GM21528 (cell line): ENCODE results near the gene PSMD8.

Experiments
- ATAC-seq: cut with Tn5 transposase; IDR thresholded peaks from one replicate; pipeline ENCODE4 v1.9.1; 2021; ENCODE audit warnings: mild to moderate bottlenecking, moderate library complexity; ENCODE audit not compliant: unreplicated experiment, low FRiP score

Gene PSMD8

DNA sequence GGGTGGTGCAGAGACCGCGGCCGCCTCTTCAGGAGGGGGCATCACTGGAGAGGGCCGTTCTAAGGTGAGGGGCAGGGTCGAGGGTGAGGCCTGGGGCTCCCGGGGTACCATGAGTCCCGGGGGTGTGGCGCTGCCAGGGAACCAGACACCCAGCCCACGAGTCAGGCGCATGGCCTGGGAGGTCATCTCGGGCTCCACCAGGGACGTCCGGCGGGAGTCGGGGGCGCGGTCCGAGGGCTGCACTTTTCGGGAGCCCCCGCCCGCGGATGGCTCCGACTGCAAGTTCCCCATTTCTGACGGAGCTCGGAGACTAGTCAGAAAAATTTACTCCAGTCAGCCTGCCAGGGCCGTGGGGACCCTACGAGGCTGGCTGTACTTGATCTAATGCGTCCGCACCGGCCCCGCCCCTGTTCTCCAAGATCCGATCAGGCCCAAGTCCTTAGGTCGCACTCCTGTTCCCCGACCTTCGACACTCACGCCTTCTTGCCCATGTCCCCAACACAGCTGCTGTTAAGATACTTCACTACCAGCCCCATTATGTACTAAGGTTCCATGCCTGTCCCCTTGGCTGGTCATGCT lies 12.7 kb downstream of the PSMD8 start:
- ATAC-seq = no peak

DNA sequence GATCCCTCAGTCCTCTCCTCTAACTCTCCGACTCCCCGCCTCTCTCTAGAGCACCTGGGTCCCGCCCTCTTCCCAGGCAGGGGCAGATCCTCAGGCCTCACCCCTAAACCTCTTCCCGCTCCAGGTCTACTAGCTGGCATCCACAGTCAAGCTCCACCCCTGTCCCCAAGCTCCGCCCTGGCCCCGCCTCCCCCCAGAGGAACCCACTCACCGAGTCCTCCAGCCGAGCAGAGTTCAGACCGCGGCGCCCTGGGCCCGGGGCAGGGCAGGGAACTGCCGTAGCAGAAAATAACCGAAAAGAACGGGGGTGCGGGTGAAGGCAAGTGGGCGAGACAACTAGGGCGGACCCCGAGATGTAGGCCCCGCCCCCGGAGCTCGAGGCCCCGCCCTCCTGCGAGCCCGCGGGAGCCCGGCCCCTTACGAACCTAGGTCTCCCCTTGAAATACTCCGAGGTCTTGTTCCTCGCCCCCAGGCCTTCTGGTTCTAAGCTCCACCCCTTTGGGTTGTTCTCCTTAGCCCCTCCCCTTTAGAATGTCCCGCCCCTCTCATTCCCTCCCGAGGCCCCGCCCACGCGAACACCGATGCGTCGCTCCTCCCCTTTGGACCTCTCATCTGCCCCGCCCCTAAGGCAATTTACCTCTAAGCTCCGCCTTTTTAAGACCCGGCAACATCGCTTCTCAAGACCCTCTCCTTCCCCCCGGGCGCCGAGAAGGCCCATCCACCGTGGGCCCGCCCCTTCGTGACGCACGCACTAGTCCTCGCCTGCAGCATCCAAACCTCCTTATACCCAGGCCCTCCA lies 13.4 kb downstream of the PSMD8 start, which contains the start of gene GGN:
Gene GGN, minus strand, starts transcription at position 485 of the 799 bp plus-strand sequence. CDS start 773 bp downstream, outside the sequence.
- no peak for ATAC-seq

DNA sequence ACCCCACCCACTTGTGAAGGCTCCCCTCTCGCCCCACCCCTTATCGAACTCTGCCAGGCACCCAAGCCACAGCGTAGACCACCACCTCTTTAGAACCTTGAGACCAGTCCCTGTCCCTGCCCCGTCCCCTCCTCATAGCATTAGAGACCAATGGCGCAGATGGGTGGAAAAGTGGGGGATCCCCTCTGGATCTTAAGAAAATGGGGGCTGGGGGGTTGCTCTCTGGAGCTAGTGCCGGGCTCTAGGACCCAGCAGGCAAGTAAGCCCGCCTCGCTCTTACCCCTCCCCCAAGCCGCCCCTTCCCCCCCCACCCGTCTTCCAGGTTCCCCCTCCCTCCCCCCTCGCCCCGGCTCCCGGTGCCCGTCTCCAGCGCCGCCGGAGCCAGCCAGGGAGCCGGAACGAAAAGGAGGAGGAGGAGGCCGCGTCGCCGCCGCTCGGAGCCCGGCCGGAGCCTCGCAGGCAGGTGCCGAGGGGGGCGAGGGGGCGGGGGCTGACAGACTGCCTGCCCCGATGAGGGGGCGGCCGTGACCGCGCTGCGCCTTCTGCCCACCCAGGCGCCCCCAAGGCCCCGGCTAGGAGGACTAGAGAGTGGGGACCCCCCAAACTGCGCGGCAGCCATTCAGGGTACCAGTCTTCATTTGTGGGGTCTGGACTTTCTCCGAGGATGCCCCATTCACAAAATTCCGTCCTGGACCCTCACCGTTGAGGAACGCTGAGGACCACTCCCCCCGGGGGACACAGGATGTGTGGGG lies 14.2 kb downstream of the PSMD8 start, which contains the start of gene SPRED3:
Gene SPRED3, plus strand, starts transcription at position 349 of the 752 bp plus-strand sequence. CDS start 1,606 bp downstream, outside the sequence.
- no peak for ATAC-seq

DNA sequence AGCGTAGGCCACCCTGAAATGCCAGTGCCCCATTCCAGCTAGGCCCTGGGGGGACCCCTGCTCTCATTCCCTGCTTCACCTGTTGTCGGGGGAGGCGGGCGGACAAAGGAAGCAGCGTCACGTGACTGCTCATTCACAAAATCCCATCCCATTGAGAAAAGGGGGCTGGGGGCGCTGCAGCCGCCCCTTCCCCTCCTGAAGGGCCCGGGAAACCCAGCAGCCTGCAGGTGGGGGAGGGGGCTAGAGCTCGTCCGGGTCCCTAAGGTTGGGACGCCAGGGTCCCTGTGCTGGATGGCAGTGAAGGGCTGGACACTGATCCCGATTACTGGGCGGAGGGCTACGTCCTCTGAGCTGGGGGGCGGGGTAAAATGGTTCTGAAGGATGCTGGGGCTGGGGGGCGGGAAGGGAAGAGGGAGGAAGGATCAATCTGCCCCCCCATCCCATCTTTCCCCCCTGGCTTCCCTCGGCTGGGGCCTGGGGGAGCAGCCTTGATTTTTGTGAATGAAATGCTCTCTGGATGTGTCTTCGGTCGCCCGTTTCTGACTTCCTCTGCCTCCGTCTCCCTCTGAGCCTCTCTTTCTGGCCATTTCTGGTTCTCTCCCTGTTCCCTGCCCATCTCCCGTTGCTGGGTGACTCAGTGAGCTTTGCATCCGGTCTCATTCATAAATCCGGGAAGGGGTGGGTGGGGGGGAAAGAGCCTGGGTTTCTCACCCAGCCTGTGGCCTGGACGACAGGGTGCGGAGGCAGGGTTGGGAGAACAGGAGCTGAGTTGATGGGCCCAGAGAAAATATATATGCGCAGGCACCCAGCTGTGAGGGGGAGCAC lies 14.9 kb downstream of the PSMD8 start:
- no peak for ATAC-seq

DNA sequence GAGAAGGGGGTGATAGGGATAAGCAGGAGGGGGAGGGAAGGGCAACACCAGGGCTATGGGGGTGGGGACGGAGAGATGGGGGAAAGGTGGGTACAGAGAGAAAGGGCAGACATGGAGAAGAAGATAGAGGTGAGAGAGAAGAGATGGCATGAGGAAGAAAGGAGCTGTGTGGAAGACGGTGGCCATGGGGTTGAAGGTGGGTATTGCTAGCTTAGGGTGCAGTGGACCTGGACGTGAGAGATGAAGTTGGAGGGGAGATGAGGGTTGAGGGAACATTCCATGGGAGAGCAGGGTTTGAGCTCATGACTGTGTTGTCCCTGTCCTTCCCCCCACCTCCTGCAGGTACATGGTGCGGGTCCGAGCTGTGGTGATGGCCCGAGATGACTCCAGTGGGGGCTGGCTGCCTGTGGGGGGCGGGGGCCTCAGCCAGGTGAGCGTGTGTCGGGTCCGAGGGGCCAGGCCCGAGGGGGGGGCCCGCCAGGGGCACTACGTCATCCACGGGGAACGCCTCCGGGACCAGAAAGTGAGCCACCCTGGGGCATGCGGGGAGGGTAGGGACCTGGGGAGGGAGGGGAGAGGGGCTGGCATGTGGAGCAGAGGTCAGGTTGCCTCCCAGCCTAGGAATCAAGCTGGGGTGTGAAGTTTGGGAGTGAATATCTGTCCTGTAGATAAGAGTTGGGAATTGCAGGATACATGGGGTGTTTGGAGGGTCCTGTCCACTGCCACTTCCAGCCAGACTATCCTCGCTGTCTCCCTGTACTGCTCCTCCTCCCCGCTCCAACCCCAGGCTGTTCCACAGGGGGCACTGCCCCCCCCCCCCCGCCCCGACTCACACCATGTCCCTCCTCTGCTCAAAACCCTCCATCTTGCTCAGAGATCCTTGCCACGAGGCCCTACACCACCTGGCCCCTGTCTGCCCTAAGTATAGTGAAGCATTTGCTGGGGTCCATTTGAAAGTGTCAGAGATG lies 15.9 kb downstream of the PSMD8 start:
- no peak for ATAC-seq

DNA sequence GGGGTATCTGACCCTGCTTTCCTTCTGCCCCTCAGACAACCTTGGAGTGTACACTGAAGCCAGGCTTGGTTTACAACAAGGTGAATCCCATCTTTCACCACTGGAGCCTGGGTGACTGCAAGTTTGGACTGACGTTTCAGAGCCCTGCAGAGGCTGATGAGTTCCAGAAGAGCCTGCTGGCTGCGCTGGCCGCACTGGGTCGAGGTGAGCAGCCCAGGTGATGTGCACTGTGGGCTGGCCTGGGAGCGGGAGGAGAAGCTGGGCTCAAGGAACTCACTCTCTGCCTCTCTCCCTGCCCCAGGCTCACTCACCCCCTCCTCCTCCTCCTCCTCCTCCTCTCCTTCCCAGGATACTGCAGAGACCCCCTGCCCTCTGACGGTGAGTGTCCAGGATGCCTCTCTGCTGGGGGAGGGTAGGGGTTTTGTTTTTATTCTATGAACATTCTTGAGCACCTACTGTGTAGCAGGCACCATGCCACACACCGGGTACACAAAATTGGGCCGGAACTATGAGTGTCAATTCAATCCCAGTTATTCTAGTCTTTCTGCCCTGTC lies 17.6 kb downstream of the PSMD8 start:
- ATAC-seq = no peak

DNA sequence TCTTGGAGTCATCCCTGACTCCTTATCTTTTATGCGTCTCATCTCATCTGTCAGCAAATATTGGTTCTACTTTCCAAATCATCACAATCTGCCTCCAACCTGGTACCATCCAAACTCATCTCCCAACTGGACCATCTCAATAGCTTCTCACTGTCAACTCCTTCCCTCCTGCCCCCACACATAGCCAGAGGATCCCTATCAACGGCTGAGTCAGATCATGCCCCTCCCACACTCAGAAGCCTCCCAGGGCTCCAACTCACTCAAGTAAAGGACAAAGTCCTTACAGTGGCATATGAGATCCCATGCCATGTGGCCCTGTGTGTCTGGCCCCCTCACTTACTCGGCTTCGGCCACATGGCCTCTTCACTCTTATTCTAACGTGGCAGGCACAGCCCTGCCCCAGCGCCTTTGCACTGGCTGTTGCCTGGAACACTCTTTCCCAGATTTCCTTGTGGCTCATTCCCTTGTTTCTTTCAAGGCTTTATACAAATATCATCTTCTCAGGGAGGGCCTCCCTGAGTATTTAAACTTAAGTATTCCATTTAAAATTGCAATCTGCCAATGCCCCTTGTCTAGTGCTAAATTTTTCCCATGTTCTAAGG lies 18.4 kb downstream of the PSMD8 start:
- no peak for ATAC-seq

DNA sequence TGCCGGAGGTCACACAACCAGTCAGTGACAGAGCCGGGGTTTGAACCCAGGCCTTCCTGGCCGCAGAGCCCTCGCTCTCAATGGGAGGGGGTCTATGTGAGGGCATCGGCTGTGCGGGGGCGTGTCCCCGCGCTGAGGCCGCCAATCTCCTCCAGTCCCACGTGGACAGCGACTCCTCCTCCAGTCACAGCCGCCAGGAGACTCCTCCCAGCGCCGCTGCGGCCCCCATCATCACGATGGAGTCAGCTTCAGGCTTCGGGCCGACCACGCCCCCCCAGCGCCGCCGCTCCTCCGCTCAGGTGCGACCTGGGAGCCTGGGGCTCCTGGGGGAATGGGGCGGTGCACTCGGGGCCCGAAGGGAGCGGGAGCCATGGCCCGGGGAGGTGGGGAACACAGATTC lies 20.1 kb downstream of the PSMD8 start:
- ATAC-seq = no peak

DNA sequence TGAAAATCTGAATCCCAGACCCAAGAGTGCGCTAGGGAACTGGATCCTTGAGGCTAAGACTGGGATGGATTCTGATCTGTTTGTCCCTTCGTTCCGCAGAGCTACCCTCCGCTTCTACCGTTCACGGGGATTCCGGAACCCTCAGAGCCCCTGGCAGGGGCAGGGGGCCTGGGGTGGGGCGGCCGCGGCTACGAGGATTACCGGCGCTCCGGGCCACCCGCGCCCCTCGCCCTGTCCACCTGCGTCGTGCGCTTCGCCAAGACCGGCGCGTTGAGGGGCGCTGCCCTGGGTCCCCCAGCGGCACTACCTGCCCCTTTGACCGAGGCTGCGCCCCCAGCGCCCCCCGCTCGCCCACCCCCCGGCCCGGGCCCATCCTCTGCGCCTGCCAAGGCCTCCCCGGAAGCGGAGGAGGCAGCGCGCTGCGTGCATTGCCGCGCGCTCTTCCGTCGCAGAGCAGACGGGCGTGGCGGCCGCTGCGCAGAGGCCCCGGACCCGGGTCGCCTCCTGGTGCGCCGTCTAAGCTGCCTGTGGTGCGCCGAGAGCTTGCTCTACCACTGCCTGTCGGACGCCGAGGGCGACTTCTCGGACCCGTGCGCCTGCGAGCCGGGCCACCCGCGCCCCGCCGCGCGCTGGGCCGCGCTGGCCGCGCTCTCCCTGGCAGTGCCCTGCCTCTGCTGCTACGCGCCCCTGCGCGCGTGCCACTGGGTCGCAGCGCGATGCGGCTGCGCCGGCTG lies 21.2 kb downstream of the PSMD8 start:
- no peak for ATAC-seq

DNA sequence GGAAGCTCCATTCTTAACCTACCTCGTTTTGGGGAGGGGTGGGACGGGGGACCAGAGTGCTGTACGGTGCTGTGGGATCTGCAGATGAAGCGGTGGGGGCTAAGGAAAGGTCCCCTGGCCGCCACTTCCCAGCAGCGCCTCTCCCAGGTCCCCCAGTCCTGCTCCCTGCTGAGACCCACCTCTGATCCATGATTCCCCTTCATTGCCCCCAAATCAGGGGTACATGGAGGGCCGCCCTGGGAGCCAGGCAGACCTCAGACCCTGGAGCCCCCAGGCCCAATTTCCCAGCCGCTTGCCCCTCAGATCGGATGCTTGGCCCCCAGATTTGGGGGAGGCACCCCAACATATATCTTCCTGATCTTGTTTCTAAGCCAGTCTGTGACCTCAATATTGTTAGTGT lies 24.7 kb downstream of the PSMD8 start:
- no peak for ATAC-seq

DNA sequence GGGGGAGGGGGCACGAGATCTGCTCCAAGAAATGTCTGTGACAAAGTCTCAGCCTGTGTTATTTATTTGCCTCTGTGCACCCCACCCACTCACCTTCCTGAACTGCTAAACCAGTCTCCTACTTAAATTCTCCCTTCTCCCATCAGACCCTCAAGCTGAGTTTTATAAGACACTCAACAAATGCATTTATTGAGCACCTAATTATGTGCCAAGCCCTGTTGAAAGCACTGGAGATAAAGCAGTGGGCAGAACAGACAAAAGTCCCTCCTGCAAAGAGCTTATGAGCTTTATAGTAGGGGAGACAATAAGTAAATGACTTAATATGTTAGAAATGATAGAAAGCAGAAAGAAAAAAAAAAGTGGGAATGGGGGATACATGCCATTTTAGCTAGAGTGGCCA lies 25.2 kb downstream of the PSMD8 start:
- no peak for ATAC-seq

DNA sequence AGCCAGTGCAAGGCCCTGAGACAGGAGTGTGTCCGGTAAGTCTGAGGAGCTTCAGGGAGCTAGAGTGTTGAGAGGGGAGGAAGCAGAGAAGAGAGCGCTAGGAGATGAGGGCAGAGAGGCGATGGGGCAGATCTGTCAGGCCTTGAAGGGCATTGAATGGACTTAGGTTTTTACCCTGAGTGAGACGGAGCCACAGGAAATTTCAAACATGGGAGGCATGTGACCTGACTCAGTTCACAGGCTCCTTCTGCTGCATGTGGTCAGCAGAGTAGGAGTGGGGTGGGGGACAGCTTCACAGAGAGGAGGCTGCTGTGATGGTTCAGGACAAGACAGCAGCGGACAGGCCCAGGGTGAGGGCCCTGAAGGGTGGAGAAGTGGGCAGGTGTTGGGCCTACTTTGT lies 26.0 kb downstream of the PSMD8 start:
- ATAC-seq = no peak

DNA sequence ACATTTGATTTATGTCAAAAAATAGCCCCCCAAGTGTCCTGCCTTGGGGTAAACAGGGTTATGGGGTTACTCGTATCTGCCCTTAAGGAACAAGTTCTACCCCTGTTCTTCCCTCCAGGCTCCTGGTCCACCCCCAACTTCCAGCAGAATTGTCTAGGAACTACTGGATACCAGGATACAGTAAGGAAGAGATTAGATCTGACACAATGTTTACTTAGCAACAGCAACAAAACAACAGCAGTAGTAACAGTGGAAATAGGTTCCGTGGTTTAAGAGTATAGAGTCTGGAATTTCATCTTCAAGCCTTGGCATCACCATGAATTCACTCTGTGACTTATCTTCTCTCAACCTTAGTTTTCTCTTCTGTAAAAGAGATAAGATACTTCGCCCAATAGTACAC lies 26.8 kb downstream of the PSMD8 start:
- ATAC-seq = no peak

DNA sequence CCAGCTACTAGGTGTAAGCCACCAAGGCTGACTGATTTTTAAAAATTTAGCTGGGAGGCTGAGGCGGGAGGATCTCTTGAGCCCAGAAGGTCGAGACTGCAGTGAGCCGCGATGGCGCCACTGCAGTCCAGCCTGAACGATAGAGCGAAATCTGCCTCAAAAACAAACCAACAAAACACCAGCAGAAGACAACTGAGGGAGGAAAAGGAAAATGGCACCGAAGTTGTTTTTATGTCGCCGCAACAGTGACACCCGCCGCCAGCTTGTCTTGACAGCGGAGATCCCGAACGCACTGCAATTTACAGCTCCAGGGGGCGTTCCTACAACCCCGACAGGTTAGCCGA lies 28.2 kb downstream of the PSMD8 start:
- ATAC-seq = no peak

DNA sequence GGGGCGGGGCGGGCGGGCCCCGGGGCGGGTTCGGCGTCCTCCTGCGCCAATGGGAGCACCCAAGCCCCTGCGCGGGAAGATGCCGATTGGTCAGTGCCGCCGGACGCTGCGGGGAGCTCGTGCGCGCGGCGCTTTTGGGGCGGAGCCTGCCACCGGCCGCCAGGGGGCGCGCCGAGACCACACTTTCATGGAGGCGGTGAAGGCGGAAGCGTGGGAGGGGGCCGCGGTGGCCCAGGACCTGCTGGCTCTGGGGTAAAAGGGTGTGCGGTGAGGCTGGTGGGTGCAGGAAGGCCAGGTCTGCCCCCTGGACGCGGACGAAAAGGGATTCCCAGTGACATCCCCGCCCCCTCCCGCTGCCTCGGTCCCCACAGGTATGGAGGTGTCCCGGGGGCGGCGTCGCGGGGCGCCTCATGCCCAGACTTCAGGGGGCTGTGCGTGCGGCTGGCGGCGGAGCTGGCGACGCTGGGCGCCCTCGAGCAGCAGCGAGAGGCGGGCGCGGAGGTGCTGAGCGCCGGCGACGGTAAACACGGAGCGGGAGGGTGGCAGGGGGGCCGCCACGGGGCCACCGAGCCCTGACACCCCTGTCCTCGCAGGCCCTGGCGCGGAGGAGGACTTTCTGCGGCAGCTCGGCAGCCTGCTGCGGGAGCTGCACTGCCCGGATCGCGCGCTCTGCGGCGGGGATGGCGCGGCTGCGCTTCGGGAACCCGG lies 28.8 kb downstream of the PSMD8 start, which contains the start of gene FAM98C:
Gene FAM98C, plus strand, starts transcription at position 127 of the 708 bp plus-strand sequence. Its CDS starts 61 bp downstream, at position 188.
- ATAC-seq = peak; percentile 78

DNA sequence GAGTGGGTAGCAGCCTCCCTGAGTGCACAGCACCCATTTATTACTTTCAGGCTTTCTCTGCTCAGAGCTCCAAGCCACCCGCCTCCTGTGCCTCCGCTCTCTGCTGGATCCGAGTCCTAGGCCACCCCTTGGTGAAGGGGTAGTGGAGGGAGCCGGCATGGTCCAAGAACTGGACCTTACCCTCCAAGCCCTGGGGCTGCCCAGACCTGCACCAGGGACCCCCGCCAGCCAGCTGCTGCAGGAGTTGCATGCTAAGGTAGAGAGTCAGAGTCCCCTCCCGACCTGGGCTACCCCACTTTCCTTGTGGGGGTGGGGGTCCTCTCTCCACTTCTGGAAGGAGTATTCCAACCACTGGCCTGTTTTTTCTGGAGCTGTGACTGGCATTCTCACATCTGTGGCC lies 30.5 kb downstream of the PSMD8 start:
- no peak for ATAC-seq

DNA sequence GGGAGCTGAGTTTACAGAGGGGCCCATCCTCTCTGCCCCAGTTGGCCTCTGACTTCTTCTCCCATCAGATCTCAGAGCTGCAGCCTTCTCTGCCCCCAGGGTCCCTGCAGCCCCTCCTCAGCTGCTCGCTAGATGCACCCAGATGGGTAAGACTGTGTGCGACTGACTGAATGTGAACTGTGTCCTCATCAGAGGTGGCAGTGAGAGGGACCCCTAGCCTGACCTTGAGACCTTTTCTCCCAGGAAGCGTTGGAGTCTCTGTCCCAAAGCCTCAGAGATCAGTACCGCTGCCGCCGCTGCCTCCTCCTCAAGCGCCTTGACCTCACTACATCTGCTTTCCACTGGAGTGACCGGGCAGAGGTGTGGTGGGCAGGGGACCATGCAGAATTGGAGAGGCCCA lies 30.9 kb downstream of the PSMD8 start:
- ATAC-seq = no peak
